ENCODE data around the gene CD47. TPM values are rescaled to one million over a fixed set of nuclear protein-coding genes. Genes with fewer than 3 reads are reported as not detected.

CD47 gene
- total and polyA plus RNA-seq, 8 donors, result 15.9 to 154 (median 79.9) TPM

DNA sequence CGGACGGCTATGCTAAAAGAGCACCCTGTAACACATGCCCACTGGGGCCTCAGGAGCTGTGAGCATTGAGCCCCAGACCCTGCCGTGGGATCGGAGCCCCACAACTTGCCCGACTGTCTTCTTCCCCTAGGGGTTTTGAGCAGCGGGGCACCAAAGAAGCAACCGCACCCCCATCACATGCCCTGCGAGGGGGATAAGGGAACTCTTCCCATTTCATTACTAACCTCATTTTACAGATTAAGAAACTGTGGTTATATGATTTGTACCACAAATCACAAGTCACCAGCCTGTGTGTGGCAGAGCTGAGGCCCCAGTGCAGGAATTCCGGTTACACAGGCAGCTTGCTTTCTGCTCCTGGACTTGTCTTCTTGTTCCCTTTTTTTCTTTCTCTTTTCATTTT lies 86.2 kb downstream of the CD47 start:
- Histone ChIP-seq H3K4me1 (peaks cover 10 to 28% (median 19%) of the 10 kb centered on the region in 4 donors), H3K27ac (no peak overlapping the region), H3K4me3 (no peak overlapping the region), H3K9me3 (no peaks in the 10 kb centered on the region), H3K27me3 (no peaks in the 10 kb centered on the region), H3K36me3 (no peaks in the 10 kb centered on the region)
- peak in 1 of 2 donors; percentile 50 for DNase-seq
- intact Hi-C loops (cut with DNase I; ENCODE audit: low total_unique reads), result no loop called here
- 71 to 89% (median 86%) methylated on average over 9 of the region's 9 CpGs for WGBS, 5 donors
- TF ChIP-seq POLR2AphosphoS5 (IDR thresholded peaks at IDR 0.05) (no peak), CTCF (IDR thresholded peaks at IDR 0.05) (no peak), EP300 (IDR thresholded peaks at IDR 0.05) (no peak), POLR2A (IDR thresholded peaks at IDR 0.05) (no peak)

DNA sequence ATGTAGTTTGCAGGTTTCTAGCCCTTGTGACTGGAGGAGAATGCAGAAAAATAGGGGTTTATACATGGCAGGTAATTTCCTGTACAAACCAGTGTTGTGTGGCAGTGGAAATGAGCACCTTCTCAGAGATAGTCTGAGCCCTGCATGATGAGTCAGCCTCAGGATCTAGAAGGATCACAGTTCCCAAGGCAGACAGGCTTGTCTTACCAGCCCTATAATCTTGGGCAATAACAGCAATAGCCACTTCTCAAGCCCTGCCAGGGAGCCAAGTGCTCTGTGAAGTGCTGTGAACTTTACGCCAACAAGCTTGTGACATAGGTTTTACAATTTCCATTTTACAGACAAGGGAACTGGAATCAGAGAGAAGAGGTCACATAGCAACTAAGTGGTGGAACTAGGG lies 89.4 kb downstream of the CD47 start:
- DNase-seq, result no peak
- TF ChIP-seq EP300 (IDR thresholded peaks at IDR 0.05), result no peak
- Histone ChIP-seq H3K9me3 (no peaks in the 10 kb centered on the region), H3K27me3 (no peaks in the 10 kb centered on the region), H3K4me3 (no peak overlapping the region), H3K4me1 (peaks cover 5 to 31% (median 14%) of the 10 kb centered on the region in 4 donors), H3K27ac (no peak overlapping the region), H3K36me3 (no peaks in the 10 kb centered on the region)
- WGBS, 5 donors, result 67 to 95% (median 93%) methylated on average over 1 of the region's 1 CpG
- intact Hi-C loops (cut with DNase I; ENCODE audit: low total_unique reads), result no loop called here

DNA sequence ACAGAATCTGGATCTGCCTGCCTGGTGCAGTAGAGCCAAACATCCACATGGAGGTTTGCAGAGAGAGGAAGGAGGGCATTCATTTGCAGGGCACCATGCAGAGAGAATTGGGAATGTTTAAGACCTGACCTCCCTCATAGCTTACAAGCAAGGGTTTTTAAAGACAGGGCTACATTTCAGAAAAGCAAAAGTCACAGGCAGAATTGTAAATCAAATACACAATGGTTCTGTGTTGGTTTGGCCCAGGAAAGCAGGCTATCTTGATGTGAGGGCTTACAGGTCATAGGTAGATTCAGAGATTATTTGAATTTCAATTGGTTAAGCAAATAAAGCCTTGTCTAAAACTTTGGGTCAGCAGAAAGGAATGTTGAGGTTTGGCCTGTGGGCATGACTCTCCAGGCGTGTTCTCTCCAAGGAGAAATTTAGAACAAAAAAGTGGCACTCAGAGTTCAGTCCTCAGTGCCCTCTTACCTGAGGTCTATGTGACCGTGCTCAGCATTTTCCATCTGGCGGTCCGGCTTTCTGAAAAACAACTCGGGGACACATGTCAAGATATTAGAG lies 91.5 kb downstream of the CD47 start:
- Histone ChIP-seq H3K27me3 (no peaks in the 10 kb centered on the region), H3K27ac (peak overlapping the region; percentile 27 to 52 (median 35)), H3K9me3 (no peaks in the 10 kb centered on the region), H3K4me1 (peaks cover 0 to 16% (median 3%) of the 10 kb centered on the region in 4 donors), H3K36me3 (no peaks in the 10 kb centered on the region), H3K4me3 (no peak overlapping the region)
- 27 to 81% (median 31%) methylated on average over 5 of the region's 5 CpGs for WGBS, 5 donors
- DNase-seq, result peak; percentile 42 to 46
- TF ChIP-seq POLR2A (IDR thresholded peaks at IDR 0.05) (no peak), POLR2AphosphoS5 (IDR thresholded peaks at IDR 0.05) (peak in 1 of 3 donors; percentile 56)
- intact Hi-C loops (cut with DNase I; ENCODE audit: low total_unique reads), result no loop called here

DNA sequence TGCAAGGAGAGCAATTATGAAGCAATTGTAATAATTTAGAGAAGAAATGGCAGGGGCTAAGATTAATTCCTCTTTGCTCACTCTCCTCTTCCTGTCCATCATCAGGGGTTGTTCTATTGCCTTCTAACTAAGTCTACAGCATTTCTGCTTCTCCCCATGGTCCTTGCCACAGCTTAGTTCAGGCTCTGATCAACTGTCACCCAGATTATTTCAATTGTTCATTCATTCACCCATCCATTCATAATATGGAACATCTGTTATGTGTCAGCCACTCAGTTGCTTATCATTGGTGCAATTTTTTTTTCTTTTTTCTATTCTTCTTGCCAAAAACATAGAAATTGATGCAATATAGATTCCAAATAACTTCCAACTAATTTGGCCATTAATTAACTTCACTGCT lies 93.2 kb downstream of the CD47 start:
- intact Hi-C loops (cut with DNase I; ENCODE audit: low total_unique reads), result no loop called here
- Histone ChIP-seq H3K4me3 (no peak overlapping the region), H3K9me3 (no peaks in the 10 kb centered on the region), H3K27ac (no peak overlapping the region), H3K27me3 (no peaks in the 10 kb centered on the region), H3K36me3 (no peaks in the 10 kb centered on the region), H3K4me1 (peaks cover 0 to 21% (median 6%) of the 10 kb centered on the region in 4 donors)
- no peak for DNase-seq
- TF ChIP-seq EP300 (IDR thresholded peaks at IDR 0.05) (no peak), POLR2AphosphoS5 (IDR thresholded peaks at IDR 0.05) (no peak), POLR2A (IDR thresholded peaks at IDR 0.05) (no peak), CTCF (IDR thresholded peaks at IDR 0.05) (no peak)

DNA sequence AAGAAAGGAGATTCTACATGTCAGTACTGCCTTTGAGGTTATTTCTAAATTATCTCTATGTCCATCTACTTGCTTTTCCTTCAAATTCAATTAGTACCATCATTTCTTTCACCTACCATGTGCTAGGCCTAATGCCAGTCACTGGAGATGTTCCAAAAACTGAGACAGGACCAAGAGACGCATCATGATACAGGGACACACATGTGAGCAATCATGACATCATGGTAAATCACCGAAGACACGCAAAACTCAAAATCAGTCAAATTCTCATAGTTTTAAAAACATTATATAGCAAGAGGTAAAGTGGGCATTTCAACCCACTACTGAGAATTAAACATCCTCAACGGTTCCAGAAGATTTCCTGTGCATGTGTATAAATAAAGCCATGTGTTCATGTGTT lies 95.0 kb downstream of the CD47 start:
- no peak overlapping the region for H3K4me3 ChIP-seq
- H3K27ac ChIP-seq, result no peak overlapping the region
- intact Hi-C loops (cut with DNase I; ENCODE audit: low total_unique reads), result no loop called here
- no peaks in the 10 kb centered on the region for H3K27me3 ChIP-seq
- TF ChIP-seq POLR2A (IDR thresholded peaks at IDR 0.05), result no peak
- no peak for TF ChIP-seq EP300 (IDR thresholded peaks at IDR 0.05)
- no peak for TF ChIP-seq CTCF (IDR thresholded peaks at IDR 0.05)
- no peak for TF ChIP-seq POLR2AphosphoS5 (IDR thresholded peaks at IDR 0.05)
- no peak for DNase-seq
- WGBS, 5 donors, result 87 to 93% (median 90%) methylated on average over 4 of the region's 4 CpGs
- H3K36me3 ChIP-seq, result no peaks in the 10 kb centered on the region
- H3K4me1 ChIP-seq, result peaks cover 0 to 21% (median 6%) of the 10 kb centered on the region in 4 donors
- no peaks in the 10 kb centered on the region for H3K9me3 ChIP-seq

Data from stomach (tissue), 9 donors.